PFSK-1 (cell line): ENCODE data around the gene RNF5.

ENCODE experiments used
- FOXP2 ChIP-seq: optimal IDR thresholded peaks from 2 replicates; pipeline ENCODE3; 2011; ENCODE audit warnings: borderline replicate concordance, control low read depth, inconsistent platforms; ENCODE audit not compliant: insufficient read depth; ENCODE audit errors: extremely low read length, extremely low read depth
- POLR2AphosphoS5 ChIP-seq: IDR thresholded peaks from 2 replicates; pipeline ENCODE4 v1.6.1; 2012; ENCODE audit warnings: low read depth, mild to moderate bottlenecking, control low read depth, low read length, moderate library complexity
- REST ChIP-seq, 2 experiments: IDR thresholded peaks; 2 replicates each; pipeline versions ENCODE4 v1.6.1 to v1.8.0; 2011 to 2012; ENCODE audit warnings: low read depth in 2 of 2, low read length in 2 of 2, control low read depth in 1 of 2, inconsistent platforms in 1 of 2, mild to moderate bottlenecking in 1 of 2, moderate library complexity in 1 of 2; ENCODE audit not compliant: insufficient read depth in 1 of 2
- SIN3A ChIP-seq: IDR thresholded peaks from 2 replicates; pipeline ENCODE4 v1.6.1; 2012; ENCODE audit warnings: mild to moderate bottlenecking, low read length, moderate library complexity, borderline replicate concordance; ENCODE audit not compliant: insufficient read depth
- TAF1 ChIP-seq: IDR thresholded peaks from 2 replicates; pipeline ENCODE4 v1.6.1; 2012; ENCODE audit warnings: low read length, control low read depth, borderline replicate concordance; ENCODE audit not compliant: insufficient read depth

Gene RNF5

GRCh38 chr6:32181915-32182529, 3.8 kb downstream of the RNF5 start:
- no peak for TF ChIP-seq FOXP2
- no peak for TF ChIP-seq TAF1

- no peak for TF ChIP-seq FOXP2
- no peak for TF ChIP-seq SIN3A
Measured at GRCh38 chr6:32182555-32182981, 4.4 kb downstream of the RNF5 start.

GRCh38 chr6:32183030-32183429, 4.8 kb downstream of the RNF5 start:
- TF ChIP-seq FOXP2 = no peak

- TF ChIP-seq REST (IDR thresholded peaks at IDR 0.05; ENCODE audit: insufficient read depth in 1 of 2, low read depth in 2 of 2, low read length in 2 of 2) = no peak
- TF ChIP-seq TAF1 = no peak
- no peak for TF ChIP-seq SIN3A
- TF ChIP-seq FOXP2 = no peak
- no peak for TF ChIP-seq POLR2AphosphoS5
Measured at GRCh38 chr6:32183483-32184083, 5.4 kb downstream of the RNF5 start.

- TF ChIP-seq POLR2AphosphoS5 (peak; percentile 48), REST (IDR thresholded peaks at IDR 0.05; ENCODE audit: insufficient read depth in 1 of 2, low read depth in 2 of 2, low read length in 2 of 2) (no peak)
Measured at GRCh38 chr6:32184084-32184640, 6.0 kb downstream of the RNF5 start, which contains the start of gene AGER. Gene AGER, minus strand, starts transcription at chr6:32184253. Its CDS starts 31 bp downstream, at chr6:32184222.

GRCh38 chr6:32187009-32187709, 9.0 kb downstream of the RNF5 start:
- no peak for TF ChIP-seq REST (IDR thresholded peaks at IDR 0.05; ENCODE audit: insufficient read depth in 1 of 2, low read depth in 2 of 2, low read length in 2 of 2)
- no peak for TF ChIP-seq FOXP2
- TF ChIP-seq SIN3A = no peak
